Dermis microvascular lymphatic vessel endothelial cell (primary cell): ENCODE measurements around the gene TTC21B. TPM values are rescaled to one million over a fixed set of nuclear protein-coding genes. Genes with fewer than 3 reads are reported as not detected.
"Not testable (repeated sequence)": the region's sequence is repeated elsewhere in the genome, so short reads cannot be mapped to it uniquely, and the experiment has no call there.

Experiments
- DNase-seq, 2 donors: peaks; one replicate each; pipeline versions ENCODE4 v3.0.0 to v3.0.0-alpha.2; 2010; ENCODE audit warnings: low read depth in 2 of 2
- total RNA-seq: library from RNA; depleted of rRNA; stranded (reverse); fragments of >200 nt; gene quantifications from 2 replicates; pipeline ENCODE4 v1.2.1, GENCODE V29; 2014

The TTC21B gene
- 20.9 and 25.3 TPM in 2 replicates for total RNA-seq

- peak; percentile 90 to 97 for DNase-seq
These were observed at the start of gene TTC21B for GRCh38 chr2:165953655-165954606. Gene TTC21B, minus strand, starts transcription at chr2:165953776. Its CDS starts 71 bp downstream, at chr2:165953705.

GRCh38 chr2:166000401-166000800 is 46.8 kb upstream of the TTC21B start:
- no peak for DNase-seq

GRCh38 chr2:165990846-165991245 is 37.3 kb upstream of the TTC21B start:
- no peak for DNase-seq

GRCh38 chr2:165989851-165990250 is 36.3 kb upstream of the TTC21B start:
- no peak for DNase-seq

GRCh38 chr2:165985120-165985519 is 31.5 kb upstream of the TTC21B start:
- DNase-seq, result no peak

- DNase-seq, result not testable (repeated sequence)
These were observed 18.6 kb upstream of the TTC21B start for GRCh38 chr2:165972161-165972560.

- DNase-seq, result no peak
These were observed 17.1 kb upstream of the TTC21B start for GRCh38 chr2:165970663-165971062.

- no peak for DNase-seq
These were observed 15.7 kb upstream of the TTC21B start for GRCh38 chr2:165969227-165969626.

GRCh38 chr2:165967746-165968145 is 14.2 kb upstream of the TTC21B start:
- no peak for DNase-seq

GRCh38 chr2:165961818-165962217 is 8.2 kb upstream of the TTC21B start:
- no peak for DNase-seq

GRCh38 chr2:165959371-165959770 is 5.8 kb upstream of the TTC21B start:
- no peak for DNase-seq

- no peak for DNase-seq
These were observed 4.9 kb upstream of the TTC21B start for GRCh38 chr2:165958313-165958960.

GRCh38 chr2:165957030-165957675 is 3.6 kb upstream of the TTC21B start:
- DNase-seq, result no peak

GRCh38 chr2:165953306-165953654 is 296 bp downstream of the TTC21B start:
- DNase-seq, result no peak

GRCh38 chr2:165952741-165953211 is 800 bp downstream of the TTC21B start:
- peak in 1 of 2 donors; percentile 48 for DNase-seq

GRCh38 chr2:165952085-165952484 is 1.5 kb downstream of the TTC21B start:
- DNase-seq, result no peak

- no peak for DNase-seq
These were observed 3.1 kb downstream of the TTC21B start for GRCh38 chr2:165950438-165950837.

- no peak for DNase-seq
These were observed 11.7 kb downstream of the TTC21B start for GRCh38 chr2:165941827-165942226.

- no peak for DNase-seq
These were observed 15.3 kb downstream of the TTC21B start for GRCh38 chr2:165938237-165938636.

GRCh38 chr2:165933211-165933910 is 20.2 kb downstream of the TTC21B start:
- peak in 1 of 2 donors; percentile 13 for DNase-seq

- no peak for DNase-seq
These were observed 25.8 kb downstream of the TTC21B start for GRCh38 chr2:165927774-165928173.
